GM18511 (cell line): ENCODE results near the gene PPEF1.
A peak's percentile ranks its signal among the peaks of the same experiment; 100 is the strongest.
"Not testable (repeated sequence)": the region's sequence is repeated elsewhere in the genome, so short reads cannot be mapped to it uniquely, and the experiment has no call there.

Experiments used
- ATAC-seq: cut with Tn5 transposase; IDR thresholded peaks from one replicate; pipeline ENCODE4 v1.9.1; 2021; ENCODE audit warnings: mild to moderate bottlenecking, moderate library complexity; ENCODE audit not compliant: unreplicated experiment

The PPEF1 gene

GRCh38 chrX:18792828-18793227 lies 85.4 kb downstream of the PPEF1 start:
- no peak for ATAC-seq

- no peak for ATAC-seq
Measured at GRCh38 chrX:18793601-18794089, 86.2 kb downstream of the PPEF1 start.

GRCh38 chrX:18797141-18797540 lies 89.7 kb downstream of the PPEF1 start:
- ATAC-seq = no peak

- no peak for ATAC-seq
Measured at GRCh38 chrX:18799911-18800310, 92.5 kb downstream of the PPEF1 start.

GRCh38 chrX:18809641-18810040 lies 102.2 kb downstream of the PPEF1 start:
- ATAC-seq = no peak

GRCh38 chrX:18810416-18810815 lies 103.0 kb downstream of the PPEF1 start:
- ATAC-seq = no peak

GRCh38 chrX:18825375-18825774 lies 117.9 kb downstream of the PPEF1 start:
- ATAC-seq = no peak

GRCh38 chrX:18828832-18829404 lies 121.5 kb downstream of the PPEF1 start:
- ATAC-seq = no peak

GRCh38 chrX:18833071-18833731 lies 125.8 kb downstream of the PPEF1 start:
- no peak for ATAC-seq

GRCh38 chrX:18847901-18848300 lies 140.5 kb downstream of the PPEF1 start:
- not testable (repeated sequence) for ATAC-seq

- ATAC-seq = peak; percentile 92
Measured at GRCh38 chrX:18855919-18856644, 148.6 kb downstream of the PPEF1 start.

- ATAC-seq = no peak
Measured at GRCh38 chrX:18856645-18856997, 149.2 kb downstream of the PPEF1 start.

- no peak for ATAC-seq
Measured at GRCh38 chrX:18861511-18861910, 154.1 kb downstream of the PPEF1 start.

GRCh38 chrX:18864390-18864920 lies 157.0 kb downstream of the PPEF1 start:
- no peak for ATAC-seq

- ATAC-seq = no peak
Measured at GRCh38 chrX:18871161-18871890, 163.9 kb downstream of the PPEF1 start.

- no peak for ATAC-seq
Measured at GRCh38 chrX:18871970-18872369, 164.5 kb downstream of the PPEF1 start.

GRCh38 chrX:18872621-18873020 lies 165.2 kb downstream of the PPEF1 start:
- no peak for ATAC-seq

GRCh38 chrX:18873189-18873791 lies 165.8 kb downstream of the PPEF1 start:
- ATAC-seq = no peak

- ATAC-seq = no peak
Measured at GRCh38 chrX:18873836-18874235, 166.4 kb downstream of the PPEF1 start.

GRCh38 chrX:18874560-18875255 lies 167.3 kb downstream of the PPEF1 start:
- ATAC-seq = no peak
